ENCODE results near the gene RBM20.

Gene RBM20

GRCh38 chr10:110771486-110771885 is 127.3 kb downstream of the RBM20 start:
- Histone ChIP-seq H3K9me3 (no peaks in the 10 kb centered on the region), H3K4me1 (ENCODE audit: control insufficient read depth in 1 of 2, insufficient read depth in 1 of 2, low read depth in 1 of 2, low read length in 1 of 2) (no peaks in the 10 kb centered on the region), H3K27ac (no peak overlapping the region), H3K27me3 (no peaks in the 10 kb centered on the region), H3K36me3 (no peaks in the 10 kb centered on the region), H3K4me3 (ENCODE audit: low read depth in 1 of 2, low read length in 1 of 2) (no peak overlapping the region)
- TF ChIP-seq CTCF (IDR thresholded peaks at IDR 0.05), result no peak

GRCh38 chr10:110771991-110772390 is 127.9 kb downstream of the RBM20 start:
- no peaks in the 10 kb centered on the region for H3K36me3 ChIP-seq
- no peak overlapping the region for H3K27ac ChIP-seq
- no peak overlapping the region for H3K4me3 ChIP-seq (ENCODE audit: low read depth in 1 of 2, low read length in 1 of 2)
- no peaks in the 10 kb centered on the region for H3K4me1 ChIP-seq (ENCODE audit: control insufficient read depth in 1 of 2, insufficient read depth in 1 of 2, low read depth in 1 of 2, low read length in 1 of 2)
- no peaks in the 10 kb centered on the region for H3K27me3 ChIP-seq
- TF ChIP-seq CTCF (IDR thresholded peaks at IDR 0.05), result no peak
- no peaks in the 10 kb centered on the region for H3K9me3 ChIP-seq

- no peak for TF ChIP-seq CTCF (IDR thresholded peaks at IDR 0.05)
- Histone ChIP-seq H3K27ac (no peak overlapping the region), H3K27me3 (no peaks in the 10 kb centered on the region), H3K4me3 (ENCODE audit: low read depth in 1 of 2, low read length in 1 of 2) (no peak overlapping the region), H3K36me3 (no peaks in the 10 kb centered on the region), H3K4me1 (ENCODE audit: control insufficient read depth in 1 of 2, insufficient read depth in 1 of 2, low read depth in 1 of 2, low read length in 1 of 2) (no peaks in the 10 kb centered on the region), H3K9me3 (no peaks in the 10 kb centered on the region)
Measured at GRCh38 chr10:110772454-110773025, 128.4 kb downstream of the RBM20 start.

GRCh38 chr10:110773693-110774068 is 129.5 kb downstream of the RBM20 start:
- Histone ChIP-seq H3K27me3 (no peaks in the 10 kb centered on the region), H3K36me3 (no peaks in the 10 kb centered on the region), H3K4me3 (ENCODE audit: low read depth in 1 of 2, low read length in 1 of 2) (no peak overlapping the region), H3K9me3 (no peaks in the 10 kb centered on the region), H3K4me1 (ENCODE audit: control insufficient read depth in 1 of 2, insufficient read depth in 1 of 2, low read depth in 1 of 2, low read length in 1 of 2) (no peaks in the 10 kb centered on the region), H3K27ac (no peak overlapping the region)
- no peak for TF ChIP-seq CTCF (IDR thresholded peaks at IDR 0.05)

- H3K4me1 ChIP-seq (ENCODE audit: control insufficient read depth in 1 of 2, insufficient read depth in 1 of 2, low read depth in 1 of 2, low read length in 1 of 2), result no peaks in the 10 kb centered on the region
- no peak overlapping the region for H3K27ac ChIP-seq
- no peaks in the 10 kb centered on the region for H3K27me3 ChIP-seq
- no peaks in the 10 kb centered on the region for H3K36me3 ChIP-seq
- H3K4me3 ChIP-seq (ENCODE audit: low read depth in 1 of 2, low read length in 1 of 2), result no peak overlapping the region
- no peak for TF ChIP-seq CTCF (IDR thresholded peaks at IDR 0.05)
- H3K9me3 ChIP-seq, result no peaks in the 10 kb centered on the region
Measured at GRCh38 chr10:110774069-110775019, 130.2 kb downstream of the RBM20 start.
